LNCAP (cell line): ENCODE measurements around the gene PCID2.

Experiments used
- TF ChIP-seq, protein P1 (sequence below): fragments of 450-650 bp; IDR thresholded peaks from 2 replicates; pipeline ENCODE4 v1.5.1; 2017; ENCODE audit warnings: mild to moderate bottlenecking

PCID2 gene

DNA sequence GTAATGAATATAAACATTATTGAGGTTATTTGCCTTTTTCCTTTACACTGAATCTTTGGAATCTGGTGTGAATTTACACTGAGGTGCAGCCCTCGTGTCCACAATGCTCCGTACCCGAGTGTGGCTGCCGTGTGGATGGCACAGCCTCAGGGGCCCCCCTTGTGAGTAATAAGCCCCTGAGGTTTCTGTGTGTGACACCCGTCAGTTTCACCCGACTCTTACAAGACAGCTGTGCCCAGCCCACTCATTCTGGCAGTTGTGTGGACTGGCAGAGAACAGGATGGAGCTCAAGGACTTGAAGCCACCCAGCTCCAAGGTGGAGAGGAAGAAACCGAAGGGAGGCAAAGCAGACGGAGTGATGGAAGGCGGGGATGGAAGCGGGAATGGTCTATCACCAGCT is 42.2 kb downstream of the PCID2 start:
- TF ChIP-seq, protein P1, sequence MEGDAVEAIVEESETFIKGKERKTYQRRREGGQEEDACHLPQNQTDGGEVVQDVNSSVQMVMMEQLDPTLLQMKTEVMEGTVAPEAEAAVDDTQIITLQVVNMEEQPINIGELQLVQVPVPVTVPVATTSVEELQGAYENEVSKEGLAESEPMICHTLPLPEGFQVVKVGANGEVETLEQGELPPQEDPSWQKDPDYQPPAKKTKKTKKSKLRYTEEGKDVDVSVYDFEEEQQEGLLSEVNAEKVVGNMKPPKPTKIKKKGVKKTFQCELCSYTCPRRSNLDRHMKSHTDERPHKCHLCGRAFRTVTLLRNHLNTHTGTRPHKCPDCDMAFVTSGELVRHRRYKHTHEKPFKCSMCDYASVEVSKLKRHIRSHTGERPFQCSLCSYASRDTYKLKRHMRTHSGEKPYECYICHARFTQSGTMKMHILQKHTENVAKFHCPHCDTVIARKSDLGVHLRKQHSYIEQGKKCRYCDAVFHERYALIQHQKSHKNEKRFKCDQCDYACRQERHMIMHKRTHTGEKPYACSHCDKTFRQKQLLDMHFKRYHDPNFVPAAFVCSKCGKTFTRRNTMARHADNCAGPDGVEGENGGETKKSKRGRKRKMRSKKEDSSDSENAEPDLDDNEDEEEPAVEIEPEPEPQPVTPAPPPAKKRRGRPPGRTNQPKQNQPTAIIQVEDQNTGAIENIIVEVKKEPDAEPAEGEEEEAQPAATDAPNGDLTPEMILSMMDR = no peak

DNA sequence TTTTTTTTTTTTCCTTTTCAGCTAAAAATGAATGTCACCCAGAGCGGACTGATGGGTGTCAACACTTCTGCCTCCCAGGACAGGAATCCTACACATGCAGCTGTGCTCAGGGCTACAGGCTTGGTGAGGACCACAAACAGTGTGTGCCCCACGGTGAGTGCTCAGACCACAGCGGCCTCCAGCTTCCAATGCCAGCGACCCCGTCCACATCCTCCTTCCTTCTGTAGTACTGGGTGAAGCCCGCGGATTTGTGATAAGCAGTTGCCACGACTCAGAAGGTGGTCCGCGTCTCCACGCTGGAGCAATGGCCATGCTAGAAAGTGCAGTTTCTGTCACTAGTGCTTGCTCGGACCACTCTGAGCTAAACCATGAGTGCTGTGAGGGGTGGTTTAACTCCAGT is 44.0 kb downstream of the PCID2 start:
- TF ChIP-seq, protein P1 = no peak

DNA sequence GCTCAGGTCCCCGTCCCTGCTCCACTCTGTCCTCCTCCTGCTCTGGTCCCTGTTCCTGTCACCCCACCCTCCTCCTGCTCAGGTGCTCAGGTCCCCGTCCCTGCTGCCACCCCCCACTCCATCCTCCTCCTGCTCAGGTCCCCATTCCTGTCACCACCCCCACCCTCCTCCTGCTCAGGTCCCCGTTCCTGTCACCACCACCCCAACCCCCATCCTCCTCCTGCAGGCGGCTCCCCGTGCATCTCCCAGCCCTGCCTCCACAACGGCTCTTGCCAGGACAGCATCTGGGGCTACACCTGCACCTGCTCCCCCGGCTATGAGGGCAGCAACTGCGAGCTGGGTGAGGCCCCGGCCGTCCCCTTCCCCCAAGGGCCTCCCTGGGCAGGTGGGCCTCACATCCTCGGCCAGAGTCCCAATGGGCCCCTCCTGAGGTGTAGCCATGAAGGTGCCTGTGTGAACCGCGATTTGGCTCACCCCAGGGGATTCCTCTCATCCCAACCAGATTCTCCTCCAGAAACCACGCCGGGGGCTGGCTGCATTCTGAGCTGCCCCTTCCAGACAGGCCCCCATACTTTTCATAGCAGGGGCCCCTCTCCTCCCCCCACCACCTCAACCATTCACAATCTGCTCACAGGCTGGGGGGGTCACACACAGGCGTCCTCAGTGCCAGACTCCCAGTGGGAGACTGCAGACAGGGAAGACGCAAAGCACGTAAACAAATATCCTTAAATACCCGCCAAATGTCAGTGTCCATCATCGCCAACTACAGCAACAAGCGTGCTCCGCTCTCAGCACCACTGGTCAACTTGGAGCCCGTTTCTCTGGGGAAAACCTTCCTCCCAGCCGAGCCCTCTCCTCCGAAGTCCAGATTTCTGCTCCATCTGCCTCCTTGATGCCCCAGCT is 45.4 kb downstream of the PCID2 start:
- TF ChIP-seq, protein P1 = no peak

DNA sequence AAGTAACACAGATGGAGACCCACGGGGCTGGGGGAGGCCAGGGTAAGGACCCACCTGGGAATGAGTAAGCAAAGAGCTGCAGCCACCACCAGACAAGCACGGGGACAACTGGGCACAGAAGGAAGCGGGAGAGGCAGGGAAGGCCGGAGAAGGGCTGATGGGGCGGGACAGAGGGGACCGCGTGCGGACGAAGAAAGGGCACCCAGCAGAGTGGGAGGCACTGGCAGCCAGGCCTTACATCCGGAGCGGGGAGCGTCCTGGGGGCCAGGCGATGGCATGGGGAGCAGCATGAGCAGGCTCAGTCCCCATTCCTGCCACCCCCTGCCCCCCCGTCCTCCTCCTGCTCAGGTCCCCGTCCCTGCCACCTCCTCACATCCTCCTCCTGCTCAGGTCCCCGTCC is 47.0 kb downstream of the PCID2 start:
- TF ChIP-seq, protein P1 = no peak

DNA sequence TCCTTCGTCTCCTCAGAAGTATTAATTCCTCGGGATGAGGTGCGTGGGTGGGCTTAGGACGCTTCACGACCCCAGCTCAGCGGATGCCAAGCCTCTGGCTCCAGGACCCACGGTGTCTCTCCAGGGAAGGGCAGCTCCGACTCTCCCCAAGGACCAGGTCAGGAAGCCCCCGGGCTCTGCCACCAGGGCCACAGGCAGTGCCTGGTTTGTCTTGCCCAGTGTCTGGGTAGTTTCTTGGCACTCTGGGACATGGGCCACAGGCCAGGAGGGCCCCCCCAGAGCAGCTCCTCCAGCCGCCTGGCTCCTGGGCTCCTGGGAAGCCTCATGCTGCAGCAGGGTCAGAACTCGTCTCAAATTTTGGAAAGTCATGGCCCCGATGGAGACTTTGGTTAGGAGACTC is 47.5 kb downstream of the PCID2 start:
- TF ChIP-seq, protein P1 = no peak

DNA sequence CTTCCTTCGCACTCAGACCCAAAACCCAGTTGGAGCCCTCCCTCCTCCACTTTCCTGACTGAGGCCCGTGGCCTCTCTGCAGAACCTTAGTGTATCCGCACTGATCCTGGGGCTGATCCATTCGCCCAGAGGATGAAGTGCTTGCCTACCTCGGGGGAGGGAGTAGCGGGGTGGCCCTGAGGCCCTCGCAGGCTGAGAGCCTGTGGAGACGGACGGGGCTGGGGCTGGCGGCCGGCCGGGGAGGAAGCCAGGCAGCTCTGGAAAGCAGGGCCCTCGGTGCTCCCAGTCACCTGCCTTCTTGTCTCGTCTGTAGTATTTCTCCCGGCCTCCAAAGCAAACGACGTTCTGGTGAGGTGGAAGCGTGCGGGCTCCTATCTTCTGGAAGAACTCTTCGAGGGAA is 48.8 kb downstream of the PCID2 start:
- TF ChIP-seq, protein P1 = no peak

DNA sequence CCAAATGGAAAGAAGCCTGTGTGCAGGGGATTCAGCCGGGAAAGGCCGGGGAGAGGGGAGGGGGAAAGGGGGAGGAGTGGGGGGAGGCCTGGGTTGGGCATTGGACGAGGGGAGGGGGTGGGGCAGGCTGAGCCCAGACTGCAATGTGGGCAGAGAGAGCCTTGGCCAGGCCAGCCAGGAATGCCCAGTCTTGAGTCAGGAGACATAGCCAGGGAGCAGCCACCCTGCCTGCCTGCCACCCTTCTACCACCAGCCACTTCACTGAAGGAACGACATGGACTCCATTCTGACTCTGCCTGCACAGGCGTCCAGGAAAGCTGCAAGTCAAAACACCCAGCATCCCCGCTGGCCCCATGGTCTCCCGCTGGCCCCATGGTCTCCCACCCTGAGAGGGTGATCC is 49.5 kb downstream of the PCID2 start:
- TF ChIP-seq, protein P1 = no peak
